Hypothalamus (tissue), 51 donors: Measurements from ENCODE around the gene GDF15.
"Not testable (repeated sequence)": the region's sequence is repeated elsewhere in the genome, so short reads cannot be mapped to it uniquely, and the experiment has no call there.

Experiments
- DNase-seq, 51 donors: peaks; one replicate each; lab custom pipeline; 2025; lab: John Stamatoyannopoulos, UW

The GDF15 gene

GRCh38 chr19:18363787-18364186, 22.2 kb upstream of the GDF15 start:
- DNase-seq = no peak

GRCh38 chr19:18364277-18364825, 21.6 kb upstream of the GDF15 start:
- DNase-seq = not testable (repeated sequence)

GRCh38 chr19:18364826-18365528, 21.0 kb upstream of the GDF15 start:
- peak in 10 of 51 donors; percentile 3 to 40 (median 11) for DNase-seq

GRCh38 chr19:18366021-18366435, 19.9 kb upstream of the GDF15 start:
- DNase-seq = no peak

GRCh38 chr19:18368504-18369222, 17.3 kb upstream of the GDF15 start:
- no peak for DNase-seq

GRCh38 chr19:18373407-18373891, 12.5 kb upstream of the GDF15 start:
- no peak for DNase-seq

GRCh38 chr19:18373892-18374629, 11.9 kb upstream of the GDF15 start:
- peak in 50 of 51 donors; percentile 4 to 89 (median 54) for DNase-seq

GRCh38 chr19:18377026-18377425, 8.9 kb upstream of the GDF15 start:
- no peak for DNase-seq

GRCh38 chr19:18379803-18380747, 5.9 kb upstream of the GDF15 start:
- peak in 6 of 51 donors; percentile 5 to 42 (median 8) for DNase-seq

- DNase-seq = no peak
These were observed 5.1 kb upstream of the GDF15 start for GRCh38 chr19:18380843-18381242.

- not testable (repeated sequence) for DNase-seq
These were observed 2.3 kb upstream of the GDF15 start for GRCh38 chr19:18383622-18384021.

GRCh38 chr19:18384775-18385174, 1.2 kb upstream of the GDF15 start:
- no peak for DNase-seq

- no peak for DNase-seq
These were observed 641 bp upstream of the GDF15 start for GRCh38 chr19:18385359-18385674.

GRCh38 chr19:18386543-18387271, 749 bp downstream of the GDF15 start:
- DNase-seq = no peak

GRCh38 chr19:18388100-18388959, 2.4 kb downstream of the GDF15 start:
- peak in 50 of 51 donors; percentile 7 to 83 (median 54) for DNase-seq

GRCh38 chr19:18388960-18389725, 3.2 kb downstream of the GDF15 start:
- no peak for DNase-seq

GRCh38 chr19:18389726-18390064, 3.7 kb downstream of the GDF15 start:
- DNase-seq = no peak
